NCI-H1694 (cell line): ENCODE results near the gene ADORA2B.

ENCODE experiments used
- DNase-seq: peaks from one replicate; lab custom pipeline; 2025; lab: John Stamatoyannopoulos, UW

ADORA2B gene

DNA sequence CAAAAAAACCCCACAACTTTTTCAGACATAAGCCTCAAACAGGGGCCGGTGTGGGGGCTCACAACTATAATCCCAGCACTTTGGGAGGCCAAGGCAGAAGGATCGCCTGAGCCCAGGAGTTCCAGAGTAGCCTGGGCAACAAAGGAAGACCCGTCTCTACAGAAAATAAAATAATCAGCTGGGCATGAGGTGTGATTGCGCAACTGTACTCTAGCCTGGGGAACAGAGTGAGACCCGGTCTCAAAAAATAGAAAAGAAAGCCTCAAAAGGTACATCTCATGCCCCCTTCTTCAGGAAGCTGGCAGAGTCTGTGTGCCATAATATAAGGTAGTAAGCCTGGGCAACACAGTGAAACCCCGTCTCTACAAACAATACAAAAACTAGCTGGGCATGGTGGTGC is 51.4 kb downstream of the ADORA2B start:
- DNase-seq = no peak

- no peak for DNase-seq
Observed at GRCh38 chr17:15998031-15998562, 53.2 kb downstream of the ADORA2B start.

GRCh38 chr17:15999141-15999973 is 54.4 kb downstream of the ADORA2B start, which contains the start of the genes TTC19 and ZSWIM7:
TTC19 (plus strand) TSS chr17:15999824; CDS start chr17:15999849, 25 bp downstream.
ZSWIM7 (minus strand) TSS chr17:15999704; CDS start chr17:15999594, 110 bp downstream.
- peak; percentile 86 for DNase-seq

DNA sequence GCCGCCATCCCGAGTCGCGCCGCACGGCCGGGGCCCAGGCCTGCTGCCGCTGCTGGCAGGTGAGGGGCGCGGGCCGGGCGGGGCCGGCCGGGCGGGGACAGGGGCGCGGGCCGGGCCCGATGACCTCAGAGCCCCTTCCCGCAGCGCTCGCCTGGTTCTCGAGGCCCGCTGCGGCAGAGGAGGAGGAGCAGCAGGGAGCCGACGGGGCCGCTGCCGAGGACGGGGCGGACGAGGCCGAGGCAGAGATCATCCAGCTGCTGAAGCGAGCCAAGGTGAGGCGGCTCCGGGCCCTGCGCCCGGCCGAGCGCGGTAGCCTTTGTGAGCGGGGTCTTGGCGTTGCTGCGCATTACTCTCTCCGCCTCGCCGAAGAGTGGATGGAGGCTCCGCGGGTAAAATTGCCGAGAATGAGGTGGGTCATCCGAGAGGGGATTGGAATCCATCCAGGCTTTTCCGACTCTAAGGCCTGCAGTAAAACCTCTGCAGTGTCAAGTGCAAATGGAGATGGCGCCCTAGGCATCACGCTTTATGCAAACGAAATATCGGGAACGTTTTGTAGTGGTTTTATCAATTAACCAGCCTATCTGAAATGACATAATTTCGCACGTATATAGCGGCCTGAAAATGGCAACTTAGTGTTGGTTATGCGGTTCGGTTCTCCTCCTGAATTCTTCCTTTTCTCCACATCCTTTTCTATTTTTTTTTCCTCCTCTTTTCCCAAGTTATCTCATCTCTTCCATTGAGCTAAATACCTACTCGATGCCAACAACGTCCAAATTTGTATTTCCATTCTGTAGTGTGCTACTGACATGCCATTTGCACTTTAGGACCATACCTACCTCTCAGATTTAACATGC is 55.3 kb downstream of the ADORA2B start:
- DNase-seq = peak; percentile 10

- DNase-seq = no peak
Observed at GRCh38 chr17:16001226-16001897, 56.4 kb downstream of the ADORA2B start.

- DNase-seq = no peak
Observed at GRCh38 chr17:16002708-16003260, 57.9 kb downstream of the ADORA2B start.

GRCh38 chr17:16003841-16004240 is 58.9 kb downstream of the ADORA2B start:
- DNase-seq = no peak

- DNase-seq = no peak
Observed at GRCh38 chr17:16005636-16006035, 60.7 kb downstream of the ADORA2B start.

GRCh38 chr17:16007439-16007838 is 62.5 kb downstream of the ADORA2B start:
- DNase-seq = no peak

DNA sequence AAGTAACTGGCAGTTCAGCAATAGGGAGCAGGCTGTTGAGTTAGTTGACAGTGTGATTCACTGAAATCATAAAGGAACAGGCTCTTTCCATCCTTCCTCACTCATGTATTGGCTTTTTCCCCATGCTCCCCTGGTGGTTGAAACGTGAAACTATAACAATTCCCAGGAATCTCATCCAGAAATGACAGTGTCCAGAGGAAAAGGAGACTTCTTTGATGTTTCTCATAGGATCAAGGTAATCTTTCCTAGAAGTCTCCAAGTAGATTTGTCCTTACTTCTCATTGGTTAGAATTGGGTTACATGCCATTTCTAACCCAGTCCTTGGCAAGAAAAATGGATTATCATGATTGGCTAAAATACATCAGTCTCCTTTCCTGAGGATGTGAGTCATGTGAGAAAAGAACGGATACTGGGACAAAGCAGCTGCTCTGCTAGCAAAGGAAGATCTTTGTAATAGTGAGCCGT is 69.0 kb downstream of the ADORA2B start:
- DNase-seq = peak; percentile 21

DNA sequence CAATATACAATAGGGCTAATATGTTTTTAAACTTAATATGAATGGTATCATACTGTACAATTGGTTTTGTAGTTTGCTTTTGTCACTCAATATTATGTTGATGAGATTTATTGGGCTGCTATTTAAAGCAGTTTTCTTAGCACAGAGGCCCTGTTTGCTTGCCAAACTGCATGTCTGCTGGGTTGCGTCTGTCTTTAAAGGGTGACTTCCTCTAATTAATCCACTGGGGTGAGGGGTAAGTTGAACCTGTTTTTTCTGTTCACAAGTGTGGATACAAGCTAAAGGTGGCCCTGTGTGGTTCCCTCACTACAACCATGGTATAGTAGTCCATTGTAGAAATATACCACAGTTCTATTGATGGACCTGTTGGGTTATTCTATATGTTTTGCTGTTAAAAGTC is 74.4 kb downstream of the ADORA2B start:
- no peak for DNase-seq

- DNase-seq = no peak
Observed at GRCh38 chr17:16023881-16024280, 79.0 kb downstream of the ADORA2B start.

DNA sequence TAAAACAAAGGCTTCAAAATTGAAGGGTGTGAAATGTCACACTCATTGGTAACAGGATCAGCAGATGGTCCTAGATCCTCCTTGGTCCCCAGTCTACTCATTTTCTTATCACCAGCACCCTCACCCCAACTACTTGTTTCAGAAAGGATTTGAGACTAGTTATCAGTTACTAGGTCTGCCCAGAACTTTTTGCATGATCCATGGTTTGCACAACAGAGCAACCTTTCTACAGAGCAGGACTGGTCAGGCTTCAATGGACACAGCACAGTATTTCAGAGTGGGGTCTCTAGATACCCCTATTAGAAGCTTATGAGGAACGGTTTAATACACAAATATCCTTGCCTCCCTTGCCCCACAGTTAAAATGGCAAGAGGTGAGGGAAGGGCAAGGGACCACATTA is 80.3 kb downstream of the ADORA2B start:
- no peak for DNase-seq
